ENCODE measurements around the gene TMEM120B.

The TMEM120B gene

GRCh38 chr12:121776190-121777098, 63.9 kb downstream of the TMEM120B start (continued):
- 0 out of 2 replicates have a peak, but pooled peaks have one; percentile 17 for TF ChIP-seq KLF7 (tag by site-specific recombination; IDR thresholded peaks at IDR 0.05; ENCODE audit: borderline replicate concordance)
- no peak for TF ChIP-seq PRDM6 (tag by site-specific recombination; IDR thresholded peaks at IDR 0.05)
- TF ChIP-seq MEIS1 (CRISPR knock-in tag; IDR thresholded peaks at IDR 0.05; ENCODE audit: borderline replicate concordance), result no peak
- TF ChIP-seq ZNF654 (tag by site-specific recombination; IDR thresholded peaks at IDR 0.05; ENCODE audit: low read depth), result peak; percentile 60
- TF ChIP-seq PATZ1 (tag by site-specific recombination; IDR thresholded peaks at IDR 0.05), result peak; percentile 90
- TF ChIP-seq GLIS2 (tag by site-specific recombination; IDR thresholded peaks at IDR 0.05), result peak; percentile 62
- TF ChIP-seq, protein P1, sequence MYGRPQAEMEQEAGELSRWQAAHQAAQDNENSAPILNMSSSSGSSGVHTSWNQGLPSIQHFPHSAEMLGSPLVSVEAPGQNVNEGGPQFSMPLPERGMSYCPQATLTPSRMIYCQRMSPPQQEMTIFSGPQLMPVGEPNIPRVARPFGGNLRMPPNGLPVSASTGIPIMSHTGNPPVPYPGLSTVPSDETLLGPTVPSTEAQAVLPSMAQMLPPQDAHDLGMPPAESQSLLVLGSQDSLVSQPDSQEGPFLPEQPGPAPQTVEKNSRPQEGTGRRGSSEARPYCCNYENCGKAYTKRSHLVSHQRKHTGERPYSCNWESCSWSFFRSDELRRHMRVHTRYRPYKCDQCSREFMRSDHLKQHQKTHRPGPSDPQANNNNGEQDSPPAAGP (tag by site-specific recombination; IDR thresholded peaks at IDR 0.05), result peak; percentile 18; the same call in 1 of the 2 replicates
- 0 out of 2 replicates have a peak, but pooled peaks have one; percentile 32 for TF ChIP-seq ZNF324 (tag by site-specific recombination; IDR thresholded peaks at IDR 0.05)
- peak; percentile 87 for TF ChIP-seq CTCF (tag by site-specific recombination; IDR thresholded peaks at IDR 0.05)
- TF ChIP-seq ZBTB10 (tag by site-specific recombination; IDR thresholded peaks at IDR 0.05), result peak; percentile 95

- TF ChIP-seq, protein P2, sequence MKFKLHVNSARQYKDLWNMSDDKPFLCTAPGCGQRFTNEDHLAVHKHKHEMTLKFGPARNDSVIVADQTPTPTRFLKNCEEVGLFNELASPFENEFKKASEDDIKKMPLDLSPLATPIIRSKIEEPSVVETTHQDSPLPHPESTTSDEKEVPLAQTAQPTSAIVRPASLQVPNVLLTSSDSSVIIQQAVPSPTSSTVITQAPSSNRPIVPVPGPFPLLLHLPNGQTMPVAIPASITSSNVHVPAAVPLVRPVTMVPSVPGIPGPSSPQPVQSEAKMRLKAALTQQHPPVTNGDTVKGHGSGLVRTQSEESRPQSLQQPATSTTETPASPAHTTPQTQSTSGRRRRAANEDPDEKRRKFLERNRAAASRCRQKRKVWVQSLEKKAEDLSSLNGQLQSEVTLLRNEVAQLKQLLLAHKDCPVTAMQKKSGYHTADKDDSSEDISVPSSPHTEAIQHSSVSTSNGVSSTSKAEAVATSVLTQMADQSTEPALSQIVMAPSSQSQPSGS (tag by site-specific recombination; IDR thresholded peaks at IDR 0.05; ENCODE audit: low read depth), result no peak
- TF ChIP-seq BCL11B (tag by site-specific recombination; IDR thresholded peaks at IDR 0.05; ENCODE audit: low read depth) (no peak), ZBTB17 (tag by site-specific recombination; IDR thresholded peaks at IDR 0.05) (no peak), EGR2 (tag by site-specific recombination; IDR thresholded peaks at IDR 0.05; ENCODE audit: low read depth) (no peak), ZNF132 (tag by site-specific recombination; IDR thresholded peaks at IDR 0.05; ENCODE audit: borderline replicate concordance) (no peak)
- Histone ChIP-seq H3K4me3 (ENCODE audit: low read depth, low read length) (no peak overlapping the region), H3K9me3 (ENCODE audit: control insufficient read depth, insufficient read depth, low read depth, low read length) (no peaks in the 10 kb centered on the region), H3K4me1 (ENCODE audit: control insufficient read depth, insufficient read depth, low read length) (no peaks in the 10 kb centered on the region), H3K27ac (ENCODE audit: extremely low read depth, low read depth, low read length) (no peak overlapping the region), H3K36me3 (ENCODE audit: control insufficient read depth in 2 of 2, insufficient read depth in 1 of 2, low read length in 2 of 2) (peaks cover 0 to 3% of the 10 kb centered on the region in 2 experiments; a peak in 1 of 3 replicates)
- CTCF ChIA-PET, result interaction anchor here (1.5 to 15.2 kb wide), 3 partner anchors 15 to 109 kb away, joined by 3 to 238 read pairs (median 16); partner anchors contain the start of gene RHOF
- POLR2A ChIA-PET, result interaction anchor here (1.4 kb wide), 1 partner anchor 109 kb away, joined by 3 read pairs; the partner anchor contains the start of gene PSMD9
Observed at GRCh38 chr12:121778567-121779421, 66.2 kb downstream of the TMEM120B start.

Measured in HEK293 (cell line).